Adrenal gland (tissue), 12 donors: Measurements from ENCODE around the gene LCE1D. TPM values are rescaled to one million over a fixed set of nuclear protein-coding genes. Genes with fewer than 3 reads are reported as not detected.

Source experiments
- DNase-seq, 7 donors: peaks; one replicate each; pipeline ENCODE4 v3.0.0-alpha.2; 2019 to 2020
- H3K27ac ChIP-seq, 5 donors: fragments of 200-600 bp; sonication (generic) in 4 of 5; 1 replicate in 3 of 5; 2 replicates in 2 of 5; pipeline versions ENCODE4 v1.5.1 to v1.8.0; 2016 to 2020; ENCODE audit warnings: mild to moderate bottlenecking in 1 of 5
- H3K27me3 ChIP-seq: fragments of 200-600 bp; 2 replicates; pipeline ENCODE4 v1.8.0; 2021
- H3K36me3 ChIP-seq, 2 donors: fragments of 200-600 bp; replicated peaks in 1 of 2; 1 replicate in 1 of 2; 2 replicates in 1 of 2; pipeline versions ENCODE4 v1.5.1 to v1.8.0; 2018 to 2022
- H3K4me1 ChIP-seq, 2 donors: fragments of 200-600 bp; replicated peaks in 1 of 2; 1 replicate in 1 of 2; 2 replicates in 1 of 2; pipeline versions ENCODE4 v1.5.1 to v1.8.0; 2018 to 2021
- H3K4me3 ChIP-seq, 4 donors: fragments of 200-600 bp; sonication (generic) in 3 of 4; one replicate each; pipeline ENCODE4 v1.5.1; 2016 to 2018
- H3K9me3 ChIP-seq, 3 donors: fragments of 200-600 bp; sonication (generic) in 1 of 3; replicated peaks in 1 of 3; 1 replicate in 2 of 3; 2 replicates in 1 of 3; pipeline versions ENCODE4 v1.5.1 to v1.8.0; 2016 to 2021
- CTCF ChIP-seq, 6 experiments: fragments of 450-650 bp in 4 of 6; fragments of 200-600 bp in 2 of 6; sonication (generic) in 1 of 6; IDR thresholded peaks; 1 replicate in 5 of 6; 2 replicates in 1 of 6; pipeline versions ENCODE4 v1.5.1 to v1.8.0; 2016 to 2021; ENCODE audit warnings: antibody characterized with exemption in 6 of 6, mild to moderate bottlenecking in 2 of 6, moderate library complexity in 1 of 6
- POLR2A ChIP-seq, 2 donors: fragments of 450-650 bp; IDR thresholded peaks; one replicate each; pipeline ENCODE4 v1.6.1; 2017; ENCODE audit warnings: antibody characterized with exemption in 2 of 2, mild to moderate bottlenecking in 2 of 2, moderate library complexity in 1 of 2
- WGBS, 4 donors: extraction: QIAGEN DNeasy Blood & Tissue Kit in 2 of 4; methylation state at CpG; one replicate each; pipeline versions ENCODE4 v1.1.5 to v1.1.7; 2013 to 2017; 5-methylcytosine and 5-hydroxymethylcytosine counted together
- intact Hi-C, 2 donors: fragments of 100-400 bp; cut with DNase I; formaldehyde crosslinking; loops; one replicate each; pipeline versions ENCODE4 v1.14.1 to v1.15.0; 2022 to 2023
- polyA plus RNA-seq, 3 donors: library from polyadenylated mRNA; stranded (reverse); fragments of 200-250 nt in 2 of 3; fragments of 350-450 nt in 1 of 3; fragmentation: Illumina TruSeq in 1 of 3; extraction: RNeasy Lipid Tissue Mini Kit (QIAGEN cat#74804) in 1 of 3; gene quantifications; one replicate each; pipeline ENCODE4 v1.2.3, GENCODE V29; 2013 to 2014
- total RNA-seq, 9 donors: library from RNA; depleted of rRNA in 4 of 9; stranded (reverse); fragments of >200 nt in 4 of 9; fragments of 120-200 nt in 1 of 9; fragmentation: NEBNext Ultra II Directional in 1 of 9; extraction: Animal tissue kit (Norgen Biotek cat#: 25700) in 1 of 9; gene quantifications; one replicate each; pipeline versions ENCODE4 v1.1.0 to v1.2.4, GENCODE V29; 2013 to 2023
- donor health status: healthy with polysubstance abuse.
- donor health status: Bipolar disorder and iron deficiency.
- donor health status: DM: yes; HTN: yes; CAD: no.
- donor health status: DM: no; HTN: no; CAD: no.
- donor health status: DM: no; HTN: no; CAD: no.
- donor health status: DM: yes; HTN: yes; CAD: no.

LCE1D gene
- total and polyA plus RNA-seq, 12 donors = not detected

GRCh38 chr1:152761609-152762213 lies 34.8 kb upstream of the LCE1D start:
- Histone ChIP-seq H3K27ac (no peak overlapping the region), H3K9me3 (no peaks in the 10 kb centered on the region), H3K4me1 (no peaks in the 10 kb centered on the region), H3K4me3 (no peak overlapping the region), H3K36me3 (no peaks in the 10 kb centered on the region), H3K27me3 (no peaks in the 10 kb centered on the region)
- DNase-seq = no peak
- TF ChIP-seq CTCF (IDR thresholded peaks at IDR 0.05) (no peak), POLR2A (IDR thresholded peaks at IDR 0.05) (no peak)
- WGBS, 4 donors = 78 to 92% (median 85%) methylated on average over 3 of the region's 3 CpGs
- intact Hi-C loops = no loop called here

- intact Hi-C loops = no loop called here
Observed at GRCh38 chr1:152768847-152769533, 27.5 kb upstream of the LCE1D start.

GRCh38 chr1:152770411-152770810 lies 26.1 kb upstream of the LCE1D start:
- H3K4me3 ChIP-seq = no peak overlapping the region

More at GRCh38 chr1:152768847-152769533, 27.5 kb upstream of the LCE1D start:
- 45 to 52% (median 49%) methylated on average over 8 of the region's 8 CpGs for WGBS, 4 donors
- Histone ChIP-seq H3K27ac (no peak overlapping the region), H3K4me1 (no peaks in the 10 kb centered on the region), H3K9me3 (no peaks in the 10 kb centered on the region), H3K36me3 (no peaks in the 10 kb centered on the region), H3K4me3 (no peak overlapping the region), H3K27me3 (no peaks in the 10 kb centered on the region)
- no peak for DNase-seq
- TF ChIP-seq CTCF (IDR thresholded peaks at IDR 0.05) (no peak), POLR2A (IDR thresholded peaks at IDR 0.05) (no peak)

DNA sequence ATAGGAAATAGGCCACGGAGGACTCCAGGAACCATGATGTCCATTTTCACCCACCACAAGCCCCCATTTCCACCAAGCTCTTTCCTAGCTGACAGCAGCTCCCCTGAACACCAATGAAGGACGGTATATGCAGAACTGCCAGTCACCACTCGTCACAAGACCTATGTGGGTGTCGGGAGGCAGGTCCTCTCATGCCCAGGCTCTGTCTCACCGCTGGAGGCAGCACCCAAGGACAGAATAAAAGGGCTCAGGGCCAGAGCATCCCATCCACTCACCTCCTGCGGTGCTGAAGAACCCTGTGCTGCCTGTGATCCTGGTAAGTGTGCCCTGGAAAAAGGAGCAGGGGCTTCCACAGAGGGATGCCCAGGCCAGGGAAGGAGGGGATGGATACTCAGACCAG lies 21.6 kb upstream of the LCE1D start, which contains the start of gene LCE1F:
TSS of gene LCE1F (plus strand) at position 266 of the 400 bp plus-strand sequence. CDS start 1,232 bp downstream, outside the sequence.
- Histone ChIP-seq H3K4me1 (no peaks in the 10 kb centered on the region), H3K27me3 (no peaks in the 10 kb centered on the region), H3K36me3 (no peaks in the 10 kb centered on the region), H3K9me3 (no peaks in the 10 kb centered on the region), H3K4me3 (no peak within 1 kb of the TSS), H3K27ac (no peak within 1 kb of the TSS)
- TF ChIP-seq CTCF (IDR thresholded peaks at IDR 0.05) (no peak), POLR2A (IDR thresholded peaks at IDR 0.05) (no peak)
- WGBS, 4 donors = 63 to 88% (median 75%) methylated on average over 2 to 6 of the region's 6 CpGs
- no peak for DNase-seq
- intact Hi-C loops = no loop called here

More at GRCh38 chr1:152770411-152770810, 26.1 kb upstream of the LCE1D start:
- no peak for TF ChIP-seq POLR2A (IDR thresholded peaks at IDR 0.05)
- TF ChIP-seq CTCF (IDR thresholded peaks at IDR 0.05) = no peak
- Histone ChIP-seq H3K9me3 (no peaks in the 10 kb centered on the region), H3K27me3 (no peaks in the 10 kb centered on the region), H3K36me3 (no peaks in the 10 kb centered on the region), H3K4me1 (no peaks in the 10 kb centered on the region), H3K27ac (no peak overlapping the region)
- no peak for DNase-seq
- intact Hi-C loops = no loop called here
- WGBS, 4 donors = 50 to 72% (median 70%) methylated on average over 1 of the region's 1 CpG
